Measurements from ENCODE around the gene CYP2J2. TPM values are rescaled to one million over a fixed set of nuclear protein-coding genes. Genes with fewer than 3 reads are reported as not detected.

The CYP2J2 gene
- total and polyA plus RNA-seq, 2 donors (not counting 3 experiments of a cell fraction or from before 2014, with no cell fraction given): 0.06 to 0.27 TPM

DNA sequence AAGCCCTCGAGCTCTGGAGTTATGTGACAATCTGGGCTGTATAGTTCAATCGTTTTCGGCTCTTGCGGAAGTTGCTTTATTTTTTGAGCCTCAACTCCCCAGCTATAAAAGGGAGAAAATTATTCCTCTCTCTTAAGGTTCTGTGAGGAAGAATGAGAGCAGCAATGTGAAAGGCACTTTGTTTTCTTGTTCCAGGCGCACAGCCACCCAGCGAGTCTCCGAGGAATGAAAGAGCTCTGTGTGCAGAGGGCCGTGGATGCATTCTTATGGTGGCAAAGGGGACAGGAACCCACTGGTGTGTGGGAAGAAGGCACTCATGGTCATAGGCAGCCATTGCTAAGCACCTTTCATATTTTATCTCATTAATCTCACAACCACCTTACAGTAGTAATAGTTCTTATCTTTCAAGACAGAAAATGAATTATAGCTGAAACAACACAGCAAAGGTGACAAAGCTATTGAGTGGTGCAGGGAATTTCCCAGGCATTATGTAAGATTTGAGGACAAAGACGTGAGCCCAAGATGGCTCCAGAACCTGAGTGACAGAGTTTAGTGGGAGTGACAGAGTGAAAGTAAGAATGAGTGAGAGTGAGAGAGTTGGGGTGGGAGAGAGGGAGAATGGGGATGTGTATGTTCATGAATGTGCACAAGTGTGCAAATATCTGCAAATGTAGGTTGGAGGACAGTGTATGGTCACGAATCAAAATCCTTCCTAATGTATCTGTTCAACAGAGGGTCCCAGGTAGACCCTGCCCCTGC is 9.4 kb downstream of the CYP2J2 start:
- BruUV-seq (replicated peaks): no TSS peak
- Histone ChIP-seq H3K9me1 (replicated peaks; ENCODE audit: control insufficient read depth, extremely low read depth, insufficient read depth, low read length) (no peaks in the 10 kb centered on the region), H2AFZ (ENCODE audit: low read depth, low read length) (no peak overlapping the region), H3K27me3 (ENCODE audit: control insufficient read depth in 2 of 2, insufficient read depth in 2 of 2, low read length in 2 of 2) (peaks cover 0 to 2% of the 10 kb centered on the region in 2 experiments), H3K9me3 (replicated peaks; ENCODE audit: control insufficient read depth, insufficient read depth, low read length) (no peaks in the 10 kb centered on the region), H3K27ac (ENCODE audit: insufficient read depth, low read depth, low read length) (no peak overlapping the region), H3K4me2 (ENCODE audit: insufficient read depth, low read length) (no peak overlapping the region), H3K4me1 (ENCODE audit: control insufficient read depth, extremely low read depth, insufficient read depth, low read length) (no peaks in the 10 kb centered on the region), H3K9ac (replicated peaks; ENCODE audit: extremely low read depth, insufficient read depth, low read length) (no peak overlapping the region), H4K20me1 (replicated peaks; ENCODE audit: control insufficient read depth, extremely low read depth, insufficient read depth, low read length) (no peaks in the 10 kb centered on the region), H3K36me3 (ENCODE audit: control insufficient read depth in 2 of 2, extremely low read depth in 1 of 2, insufficient read depth in 2 of 2, low read length in 2 of 2) (no peaks in the 10 kb centered on the region), H3K4me3 (replicated peaks in 1 of 3; ENCODE audit: insufficient read depth in 1 of 3, low read depth in 1 of 3, low read length in 3 of 3) (no peak overlapping the region), H3K79me2 (ENCODE audit: control insufficient read depth, insufficient read depth, low read length) (no peaks in the 10 kb centered on the region)
- POLR2A ChIA-PET: no interaction called here
- TF ChIP-seq MYC (IDR thresholded peaks at IDR 0.05; ENCODE audit: low read depth, low read length) (no peak), GATA2 (IDR thresholded peaks at IDR 0.05; ENCODE audit: insufficient read depth, insufficient read length, low read depth, low read length) (no peak), CTCF (IDR thresholded peaks at IDR 0.05; ENCODE audit: extremely low read depth in 1 of 2, insufficient read depth in 1 of 2, low read depth in 1 of 2, low read length in 2 of 2) (no peak), FOS (IDR thresholded peaks at IDR 0.05; ENCODE audit: borderline replicate concordance, insufficient read depth, low read length) (no peak), JUN (IDR thresholded peaks at IDR 0.05; ENCODE audit: borderline replicate concordance, insufficient read depth, insufficient read length, low read depth) (no peak), POLR2AphosphoS5 (IDR thresholded peaks at IDR 0.05; ENCODE audit: insufficient read depth, low read depth, low read length) (no peak), POLR2A (IDR thresholded peaks at IDR 0.05; ENCODE audit: low read depth, low read length) (no peak), EZH2 (IDR thresholded peaks at IDR 0.05; ENCODE audit: borderline replicate concordance, low read depth, low read length, severe bottlenecking) (no peak)
- TF ChIP-seq, protein P1, sequence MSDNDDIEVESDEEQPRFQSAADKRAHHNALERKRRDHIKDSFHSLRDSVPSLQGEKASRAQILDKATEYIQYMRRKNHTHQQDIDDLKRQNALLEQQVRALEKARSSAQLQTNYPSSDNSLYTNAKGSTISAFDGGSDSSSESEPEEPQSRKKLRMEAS (IDR thresholded peaks at IDR 0.05; ENCODE audit: insufficient read depth, insufficient read length): no peak
- FAIRE-seq: no peak
- intact Hi-C loops (cut with micrococcal nuclease): no loop called here
- dilution Hi-C loops (cut with MboI; ENCODE audit: extremely low pct_ligation_motif_present, low sequenced_read_pairs): no loop called here
- CTCF ChIA-PET: interaction anchor here (1.2 kb wide), 1 partner anchor 30 kb away, joined by 5 read pairs; no protein-coding TSS in a partner anchor
- no peak for DNase-seq (ENCODE audit: low read depth, low spot score)

Measured in endothelial cell of umbilical vein (primary cell).